ENCODE results near the gene SETD5. TPM values are rescaled to one million over a fixed set of nuclear protein-coding genes. Genes with fewer than 3 reads are reported as not detected.

The SETD5 gene
- total and polyA plus RNA-seq, 8 donors, result 11.2 to 431 (median 105) TPM

- TF ChIP-seq EP300 (IDR thresholded peaks at IDR 0.05) (no peak), POLR2AphosphoS5 (IDR thresholded peaks at IDR 0.05) (no peak), POLR2A (IDR thresholded peaks at IDR 0.05) (no peak)
- TF ChIP-seq, protein P1, sequence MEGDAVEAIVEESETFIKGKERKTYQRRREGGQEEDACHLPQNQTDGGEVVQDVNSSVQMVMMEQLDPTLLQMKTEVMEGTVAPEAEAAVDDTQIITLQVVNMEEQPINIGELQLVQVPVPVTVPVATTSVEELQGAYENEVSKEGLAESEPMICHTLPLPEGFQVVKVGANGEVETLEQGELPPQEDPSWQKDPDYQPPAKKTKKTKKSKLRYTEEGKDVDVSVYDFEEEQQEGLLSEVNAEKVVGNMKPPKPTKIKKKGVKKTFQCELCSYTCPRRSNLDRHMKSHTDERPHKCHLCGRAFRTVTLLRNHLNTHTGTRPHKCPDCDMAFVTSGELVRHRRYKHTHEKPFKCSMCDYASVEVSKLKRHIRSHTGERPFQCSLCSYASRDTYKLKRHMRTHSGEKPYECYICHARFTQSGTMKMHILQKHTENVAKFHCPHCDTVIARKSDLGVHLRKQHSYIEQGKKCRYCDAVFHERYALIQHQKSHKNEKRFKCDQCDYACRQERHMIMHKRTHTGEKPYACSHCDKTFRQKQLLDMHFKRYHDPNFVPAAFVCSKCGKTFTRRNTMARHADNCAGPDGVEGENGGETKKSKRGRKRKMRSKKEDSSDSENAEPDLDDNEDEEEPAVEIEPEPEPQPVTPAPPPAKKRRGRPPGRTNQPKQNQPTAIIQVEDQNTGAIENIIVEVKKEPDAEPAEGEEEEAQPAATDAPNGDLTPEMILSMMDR (IDR thresholded peaks at IDR 0.05), result no peak
- Histone ChIP-seq H3K9me3 (no peaks in the 10 kb centered on the region), H3K4me1 (no peaks in the 10 kb centered on the region), H3K4me3 (no peak overlapping the region), H3K36me3 (no peaks in the 10 kb centered on the region), H3K27ac (no peak overlapping the region), H3K27me3 (no peaks in the 10 kb centered on the region)
- no peak for DNase-seq
- intact Hi-C loops (cut with DNase I; ENCODE audit: low total_unique reads), result no loop called here
- WGBS, 5 donors, result 69 to 89% (median 81%) methylated on average over 2 of the region's 2 CpGs
These were observed 127.7 kb downstream of the SETD5 start for GRCh38 chr3:9525078-9525477.

Other genes starting within 250 kb of the SETD5 start
- 10 to 100 TPM in 3 of 5 donors, 1 to 10 TPM in 2; 4.1 to 31.7 (median 14.1) TPM for gene SRGAP3, start 148.0 kb upstream of the SETD5 start, total RNA-seq
- gene SRGAP3, start 148.0 kb upstream of the SETD5 start, polyA plus RNA-seq, result 1 to 10 TPM in 1 of 3 donors, under 1 TPM in 2; 0.31 to 2.6 (median 0.46) TPM
- gene THUMPD3, start 34.6 kb upstream of the SETD5 start, total RNA-seq, result 100 to 1,000 TPM in 1 of 5 donors, 10 to 100 TPM in 3, 1 to 10 TPM in 1; 4.7 to 255 (median 40.3) TPM
- 10 to 100 TPM; 20.0 to 24.6 (median 23.5) TPM for gene THUMPD3, start 34.6 kb upstream of the SETD5 start, polyA plus RNA-seq
- under 1 TPM in 2 of 5 donors, not detected in 3; 0.43 to 0.92 TPM for gene LHFPL4, start 156.2 kb downstream of the SETD5 start, total RNA-seq
- gene LHFPL4, start 156.2 kb downstream of the SETD5 start, polyA plus RNA-seq, result under 1 TPM in 2 of 3 donors, not detected in 1; 0.06 to 0.08 TPM

All from stomach (tissue), 9 donors.